GM12878 (cell line): ENCODE measurements around the gene PIK3R2. TPM values are rescaled to one million over a fixed set of nuclear protein-coding genes. Genes with fewer than 3 reads are reported as not detected.

Experiments used
- ATAC-seq: fragments of 200-7000 bp; cut with Tn5 transposase; 3 replicates; pipeline ENCODE4 v1.9.1; 2020; ENCODE audit warnings: mild to moderate bottlenecking, moderate library complexity
- BruUV-seq: library from RNA; stranded (reverse); fragments of 400-500 nt; replicated peaks from 2 replicates; lab custom pipeline; 2021; lab: Mats Ljungman, UMichigan
- CTCF ChIA-PET: fragments of 300-600 bp; sonication (Branson Sonifier 250); formaldehyde crosslinking; extraction: SDS; loops from one replicate; lab custom pipeline; 2021; ENCODE audit warnings: inconsistent platforms; lab: Yijun Ruan, JAX
- POLR2A ChIA-PET: fragments of 350-600 bp; formaldehyde crosslinking; extraction: SDS; loops from one replicate; lab custom pipeline; 2021; ENCODE audit warnings: inconsistent platforms; lab: Charles Lee
- RAD21 ChIA-PET: fragments of 300-600 bp; sonication (Branson Sonifier 250); formaldehyde crosslinking; loops from one replicate; lab custom pipeline; 2023; ENCODE audit warnings: antibody characterized with exemption; ENCODE audit not compliant: unreplicated experiment; lab: Charles Lee
- SMC1A ChIA-PET: fragments of 300-600 bp; sonication (Branson Sonifier 250); formaldehyde crosslinking; loops from one replicate; lab custom pipeline; 2023; ENCODE audit not compliant: unreplicated experiment, uncharacterized antibody; lab: Charles Lee
- DNase-seq: peaks from one replicate; pipeline ENCODE4 v3.0.0-alpha.2; 2011; ENCODE audit warnings: low read depth, low spot score
- FAIRE-seq: peaks from 3 replicates; lab custom pipeline; 2011; peaks lifted over from hg19 to GRCh38; lab: Jason Lieb, UNC
- H2AFZ ChIP-seq: 2 replicates; pipeline ENCODE4 v1.6.0; 2011; ENCODE audit warnings: low read depth, low read length, control low read depth; ENCODE audit not compliant: control insufficient read depth
- H3K27ac ChIP-seq: 2 replicates; pipeline ENCODE4 v1.5.1; 2011; ENCODE audit warnings: control low read depth; ENCODE audit not compliant: control insufficient read depth, insufficient read depth
- H3K27me3 ChIP-seq, 2 experiments: replicated peaks in 1 of 2; 2 replicates each; pipeline versions ENCODE4 v1.6.0 to v1.6.1; 2011; ENCODE audit warnings: low read length in 1 of 2; ENCODE audit not compliant: control insufficient read depth in 2 of 2, insufficient read depth in 2 of 2
- H3K36me3 ChIP-seq, 2 experiments: 2 replicates each; pipeline ENCODE4 v1.5.1; 2011; ENCODE audit warnings: low read length in 1 of 2; ENCODE audit not compliant: control insufficient read depth in 2 of 2, insufficient read depth in 2 of 2
- H3K4me1 ChIP-seq: 2 replicates; pipeline ENCODE4 v1.6.1; 2011; ENCODE audit warnings: mild to moderate bottlenecking, low read length, moderate library complexity, mixed read lengths; ENCODE audit not compliant: control insufficient read depth, insufficient read depth
- H3K4me2 ChIP-seq: 2 replicates; pipeline ENCODE4 v1.6.0; 2011; ENCODE audit warnings: control low read depth; ENCODE audit not compliant: control insufficient read depth, insufficient read depth
- H3K4me3 ChIP-seq: fragments of 200-600 bp; sonication (generic); 2 replicates; pipeline ENCODE4 v1.5.1; 2016
- H3K79me2 ChIP-seq: 2 replicates; pipeline ENCODE4 v1.6.0; 2011; ENCODE audit warnings: low read length; ENCODE audit not compliant: control insufficient read depth, insufficient read depth
- H3K9ac ChIP-seq: 2 replicates; pipeline ENCODE4 v1.8.0; 2011; ENCODE audit warnings: low read length, control low read depth, mixed read lengths; ENCODE audit not compliant: control insufficient read depth, insufficient read depth
- H3K9me3 ChIP-seq: replicated peaks from 3 replicates; pipeline ENCODE4 v1.5.1; 2011; ENCODE audit warnings: mild to moderate bottlenecking, low read length; ENCODE audit not compliant: control insufficient read depth, insufficient read depth
- H4K20me1 ChIP-seq: 2 replicates; pipeline ENCODE4 v1.6.0; 2011; ENCODE audit not compliant: control insufficient read depth, insufficient read depth
- BCLAF1 ChIP-seq: fragments of 450-650 bp; IDR thresholded peaks from 2 replicates; pipeline ENCODE4 v1.6.1; 2017; ENCODE audit warnings: antibody characterized with exemption, mild to moderate bottlenecking, moderate library complexity
- E4F1 ChIP-seq: fragments of 450-650 bp; IDR thresholded peaks from 2 replicates; pipeline ENCODE4 v1.6.1; 2018; ENCODE audit warnings: borderline replicate concordance, mild to moderate bottlenecking; ENCODE audit not compliant: partially characterized antibody
- KLF5 ChIP-seq: fragments of 450-650 bp; IDR thresholded peaks from 2 replicates; pipeline ENCODE4 v1.6.1; 2014; ENCODE audit warnings: mild to moderate bottlenecking; ENCODE audit not compliant: partially characterized antibody
- MTA3 ChIP-seq: IDR thresholded peaks from 2 replicates; pipeline ENCODE4 v1.6.1; 2012; ENCODE audit warnings: low read length, inconsistent platforms, borderline replicate concordance
- PAX8 ChIP-seq: fragments of 450-650 bp; IDR thresholded peaks from 2 replicates; pipeline ENCODE4 v1.6.1; 2017; ENCODE audit warnings: mild to moderate bottlenecking, moderate library complexity
- SMAD1 ChIP-seq: fragments of 450-650 bp; IDR thresholded peaks from 2 replicates; pipeline ENCODE4 v1.6.1; 2018; ENCODE audit warnings: mild to moderate bottlenecking, low read depth; ENCODE audit not compliant: partially characterized antibody
- SMC3 ChIP-seq: IDR thresholded peaks from 2 replicates; pipeline ENCODE4 v1.6.1; 2011; ENCODE audit warnings: low read length, improper control_type of control experiment, borderline replicate concordance
- SREBF2 ChIP-seq: IDR thresholded peaks from 2 replicates; pipeline ENCODE4 v1.6.1; 2012; ENCODE audit warnings: mild to moderate bottlenecking, low read length
- ZBED1 ChIP-seq: IDR thresholded peaks from 2 replicates; pipeline ENCODE4 v1.6.1; 2016; ENCODE audit warnings: borderline replicate concordance
- ZBTB33 ChIP-seq: fragments of 450-650 bp; IDR thresholded peaks from 2 replicates; pipeline ENCODE4 v1.6.1; 2017; ENCODE audit warnings: mild to moderate bottlenecking
- ZNF217 ChIP-seq: fragments of 450-650 bp; IDR thresholded peaks from 2 replicates; pipeline ENCODE4 v1.6.1; 2017; ENCODE audit warnings: antibody characterized with exemption, mild to moderate bottlenecking
- WGBS: methylation state at CpG from one replicate; pipeline ENCODE4 v1.1.6; 2016; ENCODE audit warnings: low lambda C conversion rate; ENCODE audit not compliant: insufficient replicate concordance, insufficient coverage; ENCODE audit errors: missing lambda C conversion rate; 5-methylcytosine and 5-hydroxymethylcytosine counted together
- in situ Hi-C: fragments of 300-500 bp; cut with MboI; formaldehyde crosslinking; loops from 9 replicates; pipeline ENCODE4 v1.14.3; 2018; ENCODE audit warnings: mixed read lengths
- intact Hi-C: fragments of 100-400 bp; cut with micrococcal nuclease; formaldehyde crosslinking; loops from one replicate; pipeline ENCODE4 v1.14.2; 2022; ENCODE audit not compliant: unreplicated experiment
- polyA plus RNA-seq, 11 experiments: library from polyadenylated mRNA; depleted of rRNA in 4 of 11; unstranded in 6 of 11; stranded (reverse) in 5 of 11; fragments of >200 nt; fragmentation: Nextera tagmentation in 4 of 11; fragmentation: Illumina TruSeq in 1 of 11; extraction: Ambion mirVana in 4 of 11; extraction: Trizol in 1 of 11; gene quantifications; 1 replicate in 1 of 11; 2 replicates in 10 of 11; pipeline versions ENCODE4 v1.2.1 to v1.2.3, GENCODE V29; 2011 to 2016; ENCODE audit warnings: inconsistent platforms in 2 of 11, missing spikeins in 2 of 11, low read depth in 1 of 11
- total RNA-seq, 4 experiments: library from RNA; depleted of rRNA in 3 of 4; stranded (reverse); fragments of >200 nt in 3 of 4; fragmentation: Illumina TruSeq in 1 of 4; extraction: Trizol in 1 of 4; gene quantifications; 2 replicates each; pipeline versions ENCODE4 v1.2.1 to v1.2.3, GENCODE V29; 2013 to 2021

PIK3R2 gene
- total and polyA plus RNA-seq, 10 of the 15 experiments (the other 5 are each of a cell fraction or from before 2014, with no cell fraction given): 0.26 to 22.6 (median 2.5) TPM

- no peak for ATAC-seq
- TF ChIP-seq SMC3 (no peak), ZNF217 (no peak), SMAD1 (no peak), BCLAF1 (no peak), MTA3 (no peak), ZBTB33 (no peak), E4F1 (no peak), SREBF2 (no peak), KLF5 (no peak), ZBED1 (no peak), PAX8 (no peak)
- Histone ChIP-seq H3K79me2 (peaks cover 5% of the 10 kb centered on the region), H3K27ac (no peak overlapping the region), H2AFZ (no peak overlapping the region), H3K9ac (no peak overlapping the region), H3K4me2 (no peak overlapping the region), H4K20me1 (no peaks in the 10 kb centered on the region), H3K4me3 (no peak overlapping the region), H3K27me3 (no peaks in the 10 kb centered on the region), H3K4me1 (peaks cover 11% of the 10 kb centered on the region), H3K36me3 (no peaks in the 10 kb centered on the region), H3K9me3 (no peaks in the 10 kb centered on the region)
- ChIA-PET RAD21 (interaction anchor here (3.1 kb wide), 1 partner anchor 8 kb away, joined by 22 read pairs; no protein-coding TSS in a partner anchor), SMC1A (interaction anchor here (0.7 to 2.2 kb wide), 4 partner anchors 10 to 138 kb away, joined by 3 to 14 read pairs (median 10); partner anchors contain the start of gene IFI30), CTCF (no interaction called here), POLR2A (interaction anchor here (1.8 kb wide), 1 partner anchor 15 kb away, joined by 5 read pairs; no protein-coding TSS in a partner anchor)
- BruUV-seq: no TSS peak
- DNase-seq: no peak
- WGBS: 100% methylated on average over 4 of the region's 4 CpGs
- FAIRE-seq: no peak
- intact Hi-C loops: no loop called here
- in situ Hi-C loops: no loop called here
Measured at GRCh38 chr19:18190278-18190677, 37.3 kb downstream of the PIK3R2 start.
